Measurements from ENCODE around the gene HLA-B.

GRCh38 chr6:31351401-31352309 lies 5.3 kb downstream of the HLA-B start:
- TF ChIP-seq CTCF (IDR thresholded peaks at IDR 0.05) (no peak), POLR2A (IDR thresholded peaks at IDR 0.05) (no peak)

Measured in right lobe of liver (tissue), 4 donors.